GM12873 (cell line): ENCODE results near the gene SP4.

Experiments used
- CTCF ChIP-seq: IDR thresholded peaks from 2 replicates; pipeline ENCODE4 v1.5.1; 2012; ENCODE audit warnings: low read depth, mild to moderate bottlenecking, moderate library complexity, low read length, control low read depth; ENCODE audit not compliant: insufficient read depth; ENCODE audit errors: missing control alignments

The SP4 gene

GRCh38 chr7:21462081-21462480 lies 34.2 kb downstream of the SP4 start:
- no peak for TF ChIP-seq CTCF

- TF ChIP-seq CTCF, result no peak
Observed at GRCh38 chr7:21463524-21463923, 35.6 kb downstream of the SP4 start.

GRCh38 chr7:21468969-21469368 lies 41.1 kb downstream of the SP4 start:
- no peak for TF ChIP-seq CTCF

- no peak for TF ChIP-seq CTCF
Observed at GRCh38 chr7:21469894-21470293, 42.0 kb downstream of the SP4 start.

GRCh38 chr7:21472029-21472428 lies 44.1 kb downstream of the SP4 start:
- TF ChIP-seq CTCF, result no peak

- TF ChIP-seq CTCF, result no peak
Observed at GRCh38 chr7:21476429-21476828, 48.5 kb downstream of the SP4 start.

- no peak for TF ChIP-seq CTCF
Observed at GRCh38 chr7:21480693-21481403, 53.0 kb downstream of the SP4 start.
